MCF 10A (cell line): ENCODE results near the gene ZNF467. TPM values are rescaled to one million over a fixed set of nuclear protein-coding genes. Genes with fewer than 3 reads are reported as not detected.

Source experiments
- BruUV-seq: library from RNA; stranded (reverse); fragments of 400-500 nt; replicated peaks from 2 replicates; lab custom pipeline; 2021; lab: Mats Ljungman, UMichigan
- CTCF ChIA-PET: fragments of 300-600 bp; sonication (Branson Sonifier 250); formaldehyde crosslinking; extraction: SDS; loops from one replicate; lab custom pipeline; 2021; ENCODE audit warnings: antibody characterized with exemption, inconsistent platforms; lab: Yijun Ruan, JAX
- POLR2A ChIA-PET: fragments of 300-600, 350-650 bp; sonication (Branson Sonifier 250); formaldehyde crosslinking; extraction: SDS; loops from one replicate; lab custom pipeline; 2020; ENCODE audit warnings: antibody characterized with exemption, inconsistent platforms; lab: Yijun Ruan, JAX
- DNase-seq: peaks from one replicate; pipeline ENCODE4 v3.0.0-alpha.2; 2018; ENCODE audit not compliant: unreplicated experiment
- H3K27ac Mint-ChIP-seq: one replicate; pipeline ENCODE4 v1.8.0; 2022; ENCODE audit warnings: mild to moderate bottlenecking, low read depth, mixed read lengths; ENCODE audit not compliant: unreplicated experiment
- H3K27me3 Mint-ChIP-seq: one replicate; pipeline ENCODE4 v1.8.0; 2022; ENCODE audit warnings: mixed read lengths; ENCODE audit not compliant: insufficient read depth, unreplicated experiment
- H3K36me3 Mint-ChIP-seq: one replicate; pipeline ENCODE4 v1.8.0; 2022; ENCODE audit warnings: mild to moderate bottlenecking, moderate library complexity, mixed read lengths; ENCODE audit not compliant: insufficient read depth, unreplicated experiment
- H3K4me1 Mint-ChIP-seq: one replicate; pipeline ENCODE4 v1.8.0; 2022; ENCODE audit warnings: mixed read lengths; ENCODE audit not compliant: insufficient read depth, unreplicated experiment
- H3K4me3 Mint-ChIP-seq: one replicate; pipeline ENCODE4 v1.8.0; 2022; ENCODE audit warnings: mild to moderate bottlenecking, moderate library complexity, mixed read lengths; ENCODE audit not compliant: unreplicated experiment
- H3K9me3 Mint-ChIP-seq: one replicate; pipeline ENCODE4 v1.8.0; 2022; ENCODE audit warnings: mixed read lengths; ENCODE audit not compliant: unreplicated experiment
- CTCF ChIP-seq: fragments of 200-600 bp; IDR thresholded peaks from one replicate; pipeline ENCODE4 v1.8.0; 2022; ENCODE audit warnings: antibody characterized with exemption, mild to moderate bottlenecking; ENCODE audit not compliant: unreplicated experiment
- intact Hi-C: fragments of 100-400 bp; cut with micrococcal nuclease; formaldehyde crosslinking; loops from 2 replicates; pipeline ENCODE4 v1.14.1; 2022
- total RNA-seq: library from RNA; stranded (reverse); gene quantifications from 2 replicates; pipeline ENCODE4 v1.2.3, GENCODE V29; 2022

ZNF467 gene
- total RNA-seq, 1 experiment from 2014 or later, result 3.7 TPM

DNA sequence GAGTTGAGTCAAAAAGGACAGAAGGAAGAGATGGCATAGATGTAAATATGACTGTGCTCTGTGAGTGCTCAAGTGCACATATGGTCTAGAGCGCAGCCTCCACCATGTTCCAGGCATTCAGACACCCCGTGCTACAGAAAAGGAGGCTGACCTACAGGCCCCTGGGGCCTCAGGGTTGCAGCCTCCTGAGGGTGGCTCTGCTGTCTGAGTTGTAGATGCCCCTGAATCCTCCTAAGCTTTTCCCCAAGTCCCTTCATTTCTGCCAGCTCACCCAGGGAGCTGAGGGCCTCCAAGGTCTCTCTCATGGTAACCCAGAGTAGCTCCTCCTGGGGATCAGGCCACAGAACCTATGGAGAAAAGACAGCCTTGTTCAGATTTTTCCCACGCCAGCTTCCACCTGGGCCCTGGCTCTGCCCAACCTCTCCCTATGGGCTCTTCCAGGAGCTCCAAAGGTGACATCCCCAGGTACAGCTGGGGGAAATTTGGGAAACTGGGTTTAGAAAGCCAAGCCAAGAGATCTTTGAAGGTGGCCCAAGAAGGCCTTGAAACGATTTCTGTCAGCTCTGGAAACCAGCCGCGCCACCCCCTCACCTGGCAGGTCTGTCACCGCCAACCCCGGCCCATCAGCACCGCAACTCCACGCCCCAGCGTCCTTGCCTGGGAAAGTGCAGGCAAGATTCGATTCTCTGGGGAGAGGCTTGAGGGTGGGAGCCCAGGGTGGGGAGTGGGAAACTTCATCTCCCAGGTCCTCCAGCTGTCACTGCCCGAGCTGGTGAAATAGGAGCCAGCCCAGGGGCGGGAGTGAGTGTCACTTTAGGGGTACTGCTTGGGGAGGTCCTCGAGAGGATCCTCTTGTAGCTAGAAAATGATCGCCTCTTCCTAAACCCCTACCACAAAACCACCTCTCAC lies 2.4 kb downstream of the ZNF467 start:
- H3K4me3 Mint-ChIP-seq, result peak overlapping the region; percentile 82
- no peak for DNase-seq
- BruUV-seq, result no TSS peak
- no peaks in the 10 kb centered on the region for H3K36me3 Mint-ChIP-seq
- no peaks in the 10 kb centered on the region for H3K27me3 Mint-ChIP-seq
- no peak for TF ChIP-seq CTCF
- intact Hi-C loops, result no loop called here
- no peaks in the 10 kb centered on the region for H3K4me1 Mint-ChIP-seq
- CTCF ChIA-PET, result interaction anchor here (1.0 to 3.4 kb wide), 4 partner anchors 28 to 146 kb away, joined by 3 to 15 read pairs (median 7); no protein-coding TSS in a partner anchor
- no peaks in the 10 kb centered on the region for H3K9me3 Mint-ChIP-seq
- POLR2A ChIA-PET, result interaction anchor here (0.8 to 1.5 kb wide), 5 partner anchors 24 to 146 kb away, joined by 3 to 5 read pairs (median 3); partner anchors contain the start of gene ZNF862
- H3K27ac Mint-ChIP-seq, result no peak overlapping the region

DNA sequence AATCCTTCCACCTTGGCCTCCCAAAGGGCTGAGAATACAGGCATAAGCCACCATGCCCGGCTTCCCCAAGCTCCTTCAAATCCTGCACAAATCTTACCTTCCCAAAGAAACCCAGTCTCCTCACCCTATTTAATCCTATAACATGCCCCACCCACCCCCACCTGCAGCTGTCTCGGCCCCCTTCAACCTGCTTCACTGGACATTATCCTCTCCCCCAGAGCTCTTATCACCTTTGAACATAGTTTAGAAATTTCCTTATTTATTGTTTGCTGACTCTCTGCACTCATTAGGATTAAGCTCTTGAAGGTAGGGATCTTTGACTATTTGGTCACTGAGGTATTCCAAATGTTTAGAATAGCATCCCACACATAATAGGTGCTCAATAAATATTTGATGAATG lies 3.5 kb downstream of the ZNF467 start:
- Mint-ChIP-seq H3K9me3 (no peaks in the 10 kb centered on the region), H3K27ac (no peak overlapping the region), H3K4me1 (no peaks in the 10 kb centered on the region), H3K27me3 (no peaks in the 10 kb centered on the region), H3K4me3 (no peak overlapping the region), H3K36me3 (no peaks in the 10 kb centered on the region)
- ChIA-PET CTCF (interaction anchor here (0.6 to 3.4 kb wide), 3 partner anchors 27 to 107 kb away, joined by 3 to 15 read pairs (median 10); no protein-coding TSS in a partner anchor), POLR2A (interaction anchor here (0.6 kb wide), 1 partner anchor 14 kb away, joined by 3 read pairs; no protein-coding TSS in a partner anchor)
- DNase-seq, result no peak
- no TSS peak for BruUV-seq
- intact Hi-C loops, result no loop called here
- no peak for TF ChIP-seq CTCF

GRCh38 chr7:149768931-149769330 lies 4.5 kb downstream of the ZNF467 start:
- no peaks in the 10 kb centered on the region for H3K27me3 Mint-ChIP-seq
- ChIA-PET CTCF (interaction anchor here (0.6 to 3.0 kb wide), 3 partner anchors 27 to 929 kb away, joined by 3 to 15 read pairs (median 3); no protein-coding TSS in a partner anchor), POLR2A (no interaction called here)
- H3K36me3 Mint-ChIP-seq, result no peaks in the 10 kb centered on the region
- no peak overlapping the region for H3K27ac Mint-ChIP-seq
- H3K4me1 Mint-ChIP-seq, result no peaks in the 10 kb centered on the region
- H3K9me3 Mint-ChIP-seq, result no peaks in the 10 kb centered on the region
- intact Hi-C loops, result no loop called here
- no peak for TF ChIP-seq CTCF
- no TSS peak for BruUV-seq
- no peak for DNase-seq
- H3K4me3 Mint-ChIP-seq, result no peak overlapping the region

DNA sequence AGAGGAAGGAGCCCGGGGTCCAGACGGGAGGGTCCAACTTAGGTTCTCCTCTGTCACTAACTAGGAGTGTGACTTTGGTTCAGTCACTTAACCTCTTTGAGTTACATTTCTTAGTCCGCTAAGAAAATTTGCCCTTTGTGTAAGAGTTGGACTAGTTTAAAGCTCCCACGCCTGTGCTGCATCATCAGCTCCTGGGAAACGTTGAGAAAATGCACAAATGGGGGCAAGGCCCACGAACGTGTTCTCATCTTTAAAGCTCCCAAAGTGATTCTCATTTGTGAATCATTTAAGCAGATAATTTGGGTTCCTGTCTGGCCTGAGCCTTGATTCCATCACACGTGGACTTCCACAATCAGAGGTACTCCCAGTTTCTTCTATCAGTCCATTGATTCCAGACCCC lies 6.3 kb downstream of the ZNF467 start:
- H3K36me3 Mint-ChIP-seq, result no peaks in the 10 kb centered on the region
- no peak for TF ChIP-seq CTCF
- H3K9me3 Mint-ChIP-seq, result no peaks in the 10 kb centered on the region
- H3K4me1 Mint-ChIP-seq, result no peaks in the 10 kb centered on the region
- intact Hi-C loops, result no loop called here
- H3K4me3 Mint-ChIP-seq, result no peak overlapping the region
- POLR2A ChIA-PET, result no interaction called here
- no TSS peak for BruUV-seq
- H3K27ac Mint-ChIP-seq, result no peak overlapping the region
- H3K27me3 Mint-ChIP-seq, result peaks cover 10% of the 10 kb centered on the region
- no peak for DNase-seq
- CTCF ChIA-PET, result interaction anchor here (0.6 to 3.0 kb wide), 6 partner anchors 18 to 1196 kb away, joined by 3 to 15 read pairs (median 3); no protein-coding TSS in a partner anchor
